Measurements from ENCODE around the gene ARID5B. TPM values are rescaled to one million over a fixed set of nuclear protein-coding genes. Genes with fewer than 3 reads are reported as not detected.
A peak's percentile ranks its signal among the peaks of the same experiment; 100 is the strongest.

Gene ARID5B
- total RNA-seq, 1 donor from 2014 or later = 51.4 TPM

DNA sequence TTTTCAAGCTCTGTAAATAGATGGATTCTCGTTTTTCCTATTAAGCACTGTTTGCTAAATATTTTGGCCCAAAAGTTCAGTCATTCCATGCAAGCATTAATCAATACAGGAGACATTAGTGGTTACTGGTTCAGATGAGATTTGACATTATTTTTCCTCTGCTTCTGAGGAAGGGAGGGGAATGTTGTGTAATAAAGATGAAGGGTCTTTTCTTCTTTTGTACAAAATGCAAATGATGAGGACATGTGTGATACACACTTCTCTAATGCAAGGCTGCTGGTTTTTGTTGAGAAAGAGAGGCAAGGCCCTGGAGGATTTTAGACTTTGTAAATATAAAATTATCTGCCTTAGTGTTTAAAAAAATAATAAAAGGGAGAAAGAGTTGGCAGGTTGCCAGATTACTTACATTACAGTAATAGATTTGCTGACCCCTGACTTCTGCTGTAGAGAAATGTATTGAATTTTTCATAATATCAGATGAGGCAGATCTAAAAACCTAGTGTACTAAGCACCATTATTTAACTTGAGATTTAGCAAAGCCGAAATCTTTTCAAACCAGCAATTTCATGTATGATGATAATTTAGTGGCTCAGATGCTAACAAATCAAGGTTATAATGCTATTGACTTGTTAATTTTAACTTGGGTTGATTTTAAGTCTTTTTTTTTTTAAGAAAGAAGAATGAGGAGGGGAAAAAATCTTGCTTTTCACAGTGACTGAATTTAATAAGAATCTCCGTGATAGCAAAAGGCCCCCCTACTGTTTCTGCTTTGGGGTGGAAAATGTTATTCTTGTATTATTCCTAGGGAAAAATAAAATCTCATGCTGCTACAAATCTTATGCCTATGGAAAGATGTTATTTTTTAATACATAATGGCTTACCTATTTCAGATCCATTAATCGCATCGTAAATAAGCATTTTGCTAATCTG is 180.1 kb downstream of the ARID5B start:
- Mint-ChIP-seq H3K4me1 (peaks cover 72% of the 10 kb centered on the region), H3K9me3 (no peaks in the 10 kb centered on the region), H3K4me3 (no peak overlapping the region), H3K36me3 (peaks cover 21% of the 10 kb centered on the region), H3K27me3 (ENCODE audit: low read depth) (no peaks in the 10 kb centered on the region), H3K27ac (peak overlapping the region; percentile 98)
- TF ChIP-seq CTCF (IDR thresholded peaks at IDR 0.05; ENCODE audit: unreplicated experiment) = no peak
- DNase-seq (ENCODE audit: low spot score in 2 of 2, unreplicated experiment in 2 of 2) = no peak

- TF ChIP-seq CTCF (IDR thresholded peaks at IDR 0.05; ENCODE audit: unreplicated experiment) = no peak
- Mint-ChIP-seq H3K27ac (peak overlapping the region; percentile 98), H3K27me3 (ENCODE audit: low read depth) (no peaks in the 10 kb centered on the region), H3K4me3 (no peak overlapping the region), H3K36me3 (peaks cover 17% of the 10 kb centered on the region), H3K9me3 (no peaks in the 10 kb centered on the region), H3K4me1 (peaks cover 66% of the 10 kb centered on the region)
- DNase-seq (ENCODE audit: low spot score in 2 of 2, unreplicated experiment in 2 of 2) = no peak
Observed at GRCh38 chr10:62082271-62082656, 180.8 kb downstream of the ARID5B start.

GRCh38 chr10:62082729-62083411 is 181.4 kb downstream of the ARID5B start:
- Mint-ChIP-seq H3K27ac (peak overlapping the region; percentile 98), H3K4me1 (peaks cover 60% of the 10 kb centered on the region), H3K27me3 (ENCODE audit: low read depth) (no peaks in the 10 kb centered on the region), H3K36me3 (peaks cover 19% of the 10 kb centered on the region), H3K9me3 (no peaks in the 10 kb centered on the region), H3K4me3 (peak overlapping the region; percentile 4)
- TF ChIP-seq CTCF (IDR thresholded peaks at IDR 0.05; ENCODE audit: unreplicated experiment) = no peak
- DNase-seq (ENCODE audit: low spot score in 2 of 2, unreplicated experiment in 2 of 2) = no peak

DNA sequence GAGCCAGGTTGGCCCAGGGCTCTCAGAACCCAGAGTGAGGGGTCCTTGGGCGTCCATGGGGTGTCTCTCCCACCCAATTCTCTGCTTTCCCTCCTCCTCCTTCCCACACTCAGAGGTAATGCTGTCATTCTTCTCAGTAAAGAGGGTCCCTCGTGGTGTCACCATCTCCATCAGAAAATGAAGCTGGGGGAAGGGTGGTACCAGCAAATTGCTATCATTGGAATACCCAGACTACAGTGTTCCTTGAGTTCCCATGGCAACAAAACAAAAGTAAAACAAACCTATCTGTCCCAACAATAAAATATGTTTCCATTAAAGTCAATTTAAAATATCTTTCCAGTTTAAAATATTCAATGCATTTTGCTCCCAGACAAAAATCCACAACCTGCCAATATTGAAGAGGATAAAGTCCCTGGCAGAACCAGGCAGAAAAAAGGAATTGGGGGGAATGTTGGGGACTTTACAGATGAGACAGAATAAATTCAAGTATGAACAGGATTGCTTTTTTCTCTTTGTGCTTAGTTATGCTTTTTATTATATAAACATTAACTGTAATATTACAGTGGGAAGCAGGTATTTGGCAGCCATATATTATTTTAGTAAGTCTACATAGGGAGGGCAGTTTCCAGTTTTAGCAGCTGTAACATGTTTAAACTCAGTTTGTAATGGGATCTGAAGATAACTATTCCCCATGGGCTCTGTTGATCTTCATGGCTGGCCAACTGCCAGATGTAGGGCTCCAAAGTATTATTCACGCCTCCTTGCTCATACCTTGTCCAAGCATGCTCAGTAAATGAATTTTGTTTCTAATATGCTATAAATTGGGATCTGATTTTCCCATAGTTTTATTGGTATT is 182.1 kb downstream of the ARID5B start:
- no peak for TF ChIP-seq CTCF (IDR thresholded peaks at IDR 0.05; ENCODE audit: unreplicated experiment)
- Mint-ChIP-seq H3K27me3 (ENCODE audit: low read depth) (no peaks in the 10 kb centered on the region), H3K36me3 (peaks cover 27% of the 10 kb centered on the region), H3K4me3 (peak overlapping the region; percentile 23), H3K9me3 (no peaks in the 10 kb centered on the region), H3K4me1 (peaks cover 65% of the 10 kb centered on the region), H3K27ac (peak overlapping the region; percentile 98)
- DNase-seq (ENCODE audit: low spot score in 2 of 2, unreplicated experiment in 2 of 2) = peak; percentile 44 to 67

- no peak for DNase-seq (ENCODE audit: low spot score in 2 of 2, unreplicated experiment in 2 of 2)
- H3K4me3 Mint-ChIP-seq = no peak overlapping the region
- H3K27ac Mint-ChIP-seq = peak overlapping the region; percentile 98
- H3K36me3 Mint-ChIP-seq = peaks cover 27% of the 10 kb centered on the region
- H3K9me3 Mint-ChIP-seq = no peaks in the 10 kb centered on the region
- no peak for TF ChIP-seq CTCF (IDR thresholded peaks at IDR 0.05; ENCODE audit: unreplicated experiment)
- H3K4me1 Mint-ChIP-seq = peaks cover 71% of the 10 kb centered on the region
- no peaks in the 10 kb centered on the region for H3K27me3 Mint-ChIP-seq (ENCODE audit: low read depth)
Observed at GRCh38 chr10:62084451-62084850, 183.0 kb downstream of the ARID5B start.
